GM18526 (cell line): ENCODE measurements around the gene VPS26C.
A peak's percentile ranks its signal among the peaks of the same experiment; 100 is the strongest.

Source experiments
- POLR2A ChIP-seq: IDR thresholded peaks from 3 replicates; pipeline ENCODE4 v1.6.1; 2011; ENCODE audit not compliant: insufficient read length; ENCODE audit errors: extremely low read depth

The VPS26C gene

GRCh38 chr21:37268186-37268503 lies 1.0 kb upstream of the VPS26C start:
- no peak for TF ChIP-seq POLR2A

DNA sequence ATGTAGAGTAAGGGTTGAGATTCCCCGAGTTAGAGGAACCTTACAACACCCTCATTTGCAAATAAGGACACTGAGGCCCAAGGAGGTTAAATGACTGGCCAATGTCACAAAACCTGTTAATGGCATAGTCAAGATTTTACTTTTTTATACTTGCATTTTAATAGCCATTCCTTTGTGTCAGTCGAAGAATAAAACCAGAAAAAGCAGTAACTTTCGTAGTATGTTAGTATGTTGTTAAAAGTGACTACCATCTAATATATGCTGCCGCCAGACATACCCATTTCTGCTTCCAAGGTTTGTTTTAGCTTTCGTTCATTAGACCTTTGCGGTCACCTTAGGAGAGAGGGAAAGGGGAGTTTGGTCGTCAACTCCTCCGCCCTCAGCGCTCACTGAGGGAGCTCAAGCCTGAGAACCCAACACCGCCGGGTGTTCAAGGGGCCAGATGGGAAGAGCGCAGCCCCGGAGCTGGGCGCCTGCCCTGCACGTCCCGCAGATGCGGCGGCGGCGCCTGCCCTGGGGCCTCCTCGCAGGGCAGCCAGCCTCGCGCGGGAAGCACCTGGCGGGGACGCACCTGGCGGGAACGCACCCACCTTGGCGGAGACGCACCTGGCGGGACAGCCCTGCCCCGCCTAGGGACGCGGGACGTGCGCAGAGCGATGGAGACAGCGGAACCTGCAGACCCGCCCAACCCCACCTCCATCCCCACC lies 466 bp downstream of the VPS26C start:
- no peak for TF ChIP-seq POLR2A

- no peak for TF ChIP-seq POLR2A
Observed at GRCh38 chr21:37264808-37265207, 2.3 kb downstream of the VPS26C start.

GRCh38 chr21:37263827-37264600 lies 3.1 kb downstream of the VPS26C start:
- TF ChIP-seq POLR2A, result no peak

DNA sequence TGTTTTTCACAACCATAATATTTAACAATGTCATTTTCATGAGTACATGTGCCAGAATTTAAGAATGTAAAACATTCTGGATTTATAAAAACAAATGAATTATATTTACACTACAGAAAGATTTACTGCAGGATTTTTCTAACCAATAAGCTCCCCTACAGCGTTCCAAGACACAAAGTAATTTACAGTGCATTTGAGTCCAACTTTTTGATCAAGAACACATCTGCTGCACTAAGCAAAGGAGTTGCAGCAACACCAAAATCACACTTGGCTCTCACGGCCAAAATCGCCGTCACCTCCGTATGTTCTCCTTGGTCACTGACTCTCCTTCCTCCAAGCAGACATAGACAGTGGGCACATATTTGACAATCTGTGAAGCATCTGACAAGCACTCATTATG lies 7.7 kb downstream of the VPS26C start:
- no peak for TF ChIP-seq POLR2A

GRCh38 chr21:37257967-37258877 lies 8.9 kb downstream of the VPS26C start:
- peak; percentile 61 for TF ChIP-seq POLR2A

DNA sequence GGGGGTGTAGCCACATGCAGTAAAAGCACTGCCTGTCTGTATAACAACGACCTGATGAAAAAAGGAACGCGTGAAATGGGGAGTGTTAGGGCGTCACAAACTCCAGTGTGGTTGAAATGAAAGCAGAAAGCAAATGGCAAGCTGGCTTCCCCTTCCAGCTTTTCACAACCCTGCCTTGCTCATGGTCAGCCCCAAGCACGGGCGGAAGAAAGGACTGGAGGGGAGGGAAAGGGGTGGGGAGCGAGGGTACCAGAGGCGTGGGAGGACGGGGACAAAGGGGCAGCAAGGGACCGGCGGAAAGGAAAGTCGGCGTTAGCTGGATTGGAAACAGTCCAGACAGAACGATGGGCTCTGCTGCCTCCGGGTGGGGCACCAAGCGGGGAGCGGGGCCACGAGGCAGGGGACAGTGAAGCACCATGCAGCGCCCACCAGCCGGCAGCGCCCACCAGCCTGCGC lies 9.6 kb downstream of the VPS26C start:
- no peak for TF ChIP-seq POLR2A

GRCh38 chr21:37253991-37254390 lies 13.1 kb downstream of the VPS26C start:
- TF ChIP-seq POLR2A, result no peak

DNA sequence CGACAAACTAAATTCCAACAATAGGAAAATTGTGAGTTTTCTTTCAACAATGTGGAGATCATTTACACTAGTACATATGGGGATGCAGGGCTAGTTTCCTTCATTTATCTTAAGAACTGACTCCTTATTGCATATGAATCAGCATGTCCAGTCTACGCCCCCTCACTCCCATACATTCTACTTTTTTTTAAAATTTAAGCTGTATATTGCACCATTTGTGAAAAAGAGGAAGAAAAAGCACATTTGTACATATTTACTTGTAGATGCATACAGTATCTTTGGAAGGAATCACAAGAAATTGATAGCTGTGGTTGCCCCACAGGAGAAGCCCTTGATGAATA lies 15.9 kb downstream of the VPS26C start:
- no peak for TF ChIP-seq POLR2A

- no peak for TF ChIP-seq POLR2A
Observed at GRCh38 chr21:37249112-37249904, 17.8 kb downstream of the VPS26C start.

DNA sequence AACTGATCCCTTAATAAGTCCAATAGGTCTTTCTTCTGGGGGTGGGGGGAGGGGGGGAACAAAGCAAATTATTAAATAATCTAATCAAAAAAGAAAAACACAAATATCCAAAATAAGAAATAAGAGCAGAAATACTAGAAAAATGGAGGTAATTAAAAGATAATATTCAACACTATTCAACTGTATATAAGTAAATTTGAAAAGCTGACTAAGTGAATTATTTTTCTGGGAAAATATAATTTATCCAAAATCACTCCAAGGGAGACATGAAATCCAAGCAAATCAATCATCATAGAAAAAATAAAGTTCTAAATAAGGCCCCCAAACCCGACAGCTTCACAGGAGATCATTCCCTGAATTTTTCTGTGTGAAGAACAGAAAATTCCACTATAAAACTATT lies 18.8 kb downstream of the VPS26C start:
- no peak for TF ChIP-seq POLR2A

GRCh38 chr21:37245151-37245550 lies 22.0 kb downstream of the VPS26C start:
- TF ChIP-seq POLR2A, result no peak

- no peak for TF ChIP-seq POLR2A
Observed at GRCh38 chr21:37244501-37245095, 22.5 kb downstream of the VPS26C start.

GRCh38 chr21:37243961-37244360 lies 23.2 kb downstream of the VPS26C start:
- TF ChIP-seq POLR2A, result no peak

- no peak for TF ChIP-seq POLR2A
Observed at GRCh38 chr21:37241426-37241825, 25.7 kb downstream of the VPS26C start.
